Regular cardiac myocyte (primary cell): Measurements from ENCODE around the gene RBX1. TPM values are rescaled to one million over a fixed set of nuclear protein-coding genes. Genes with fewer than 3 reads are reported as not detected.

Experiments used
- total RNA-seq: library from RNA; depleted of rRNA; stranded (reverse); fragments of >200 nt; gene quantifications from 2 replicates; pipeline ENCODE4 v1.2.3, GENCODE V29; 2014

Gene RBX1
- total RNA-seq: 57.2 and 78.2 TPM in 2 replicates

GRCh38 chr22:40950962-40951794, at the start of gene RBX1:
RBX1 (plus strand) TSS chr22:40951378; CDS start chr22:40951399, 21 bp downstream.

Other genes starting within 250 kb of the RBX1 start
- gene SLC25A17, start 132.0 kb upstream of the RBX1 start, total RNA-seq: 11.3 and 21.9 TPM in 2 replicates
- 205 and 256 TPM in 2 replicates for gene ST13, start 94.7 kb upstream of the RBX1 start, total RNA-seq
- 4.2 and 7.3 TPM in 2 replicates for gene XPNPEP3, start 94.2 kb upstream of the RBX1 start, total RNA-seq
- not detected in 2 replicates for gene DNAJB7, start 89.3 kb upstream of the RBX1 start, total RNA-seq
- 19.4 and 24.8 TPM in 2 replicates for gene EP300, start 141.2 kb downstream of the RBX1 start, total RNA-seq